NCI-H1092 (cell line): ENCODE data around the gene MYO10.
A peak's percentile ranks its signal among the peaks of the same experiment; 100 is the strongest.

ENCODE experiments used
- DNase-seq: peaks from one replicate; lab custom pipeline; 2025; lab: John Stamatoyannopoulos, UW

Gene MYO10

GRCh38 chr5:16943846-16944678, 8.0 kb upstream of the MYO10 start:
- no peak for DNase-seq

- DNase-seq, result no peak
Measured at GRCh38 chr5:16937503-16938161, 1.5 kb upstream of the MYO10 start.

- no peak for DNase-seq
Measured at GRCh38 chr5:16936989-16937438, 926 bp upstream of the MYO10 start.

- peak; percentile 42 for DNase-seq
Measured at GRCh38 chr5:16935231-16936149, 598 bp downstream of the MYO10 start.

- DNase-seq, result no peak
Measured at GRCh38 chr5:16934677-16935153, 1.4 kb downstream of the MYO10 start.

- DNase-seq, result no peak
Measured at GRCh38 chr5:16934123-16934522, 2.0 kb downstream of the MYO10 start.

- DNase-seq, result no peak
Measured at GRCh38 chr5:16933337-16933736, 2.8 kb downstream of the MYO10 start.

- DNase-seq, result no peak
Measured at GRCh38 chr5:16932401-16932800, 3.7 kb downstream of the MYO10 start.

- peak; percentile 79 for DNase-seq
Measured at GRCh38 chr5:16931334-16932110, 4.6 kb downstream of the MYO10 start.

GRCh38 chr5:16930496-16930895, 5.6 kb downstream of the MYO10 start:
- DNase-seq, result no peak

- no peak for DNase-seq
Measured at GRCh38 chr5:16929831-16930230, 6.3 kb downstream of the MYO10 start.

- DNase-seq, result no peak
Measured at GRCh38 chr5:16929347-16929746, 6.7 kb downstream of the MYO10 start.

- DNase-seq, result no peak
Measured at GRCh38 chr5:16927613-16928012, 8.5 kb downstream of the MYO10 start.

- no peak for DNase-seq
Measured at GRCh38 chr5:16926417-16926816, 9.7 kb downstream of the MYO10 start.

GRCh38 chr5:16924206-16924605, 11.9 kb downstream of the MYO10 start:
- no peak for DNase-seq

- no peak for DNase-seq
Measured at GRCh38 chr5:16922430-16922829, 13.7 kb downstream of the MYO10 start.

- DNase-seq, result no peak
Measured at GRCh38 chr5:16921211-16921610, 14.9 kb downstream of the MYO10 start.

- no peak for DNase-seq
Measured at GRCh38 chr5:16920109-16920816, 15.8 kb downstream of the MYO10 start.

- no peak for DNase-seq
Measured at GRCh38 chr5:16918891-16919671, 17.0 kb downstream of the MYO10 start.

- no peak for DNase-seq
Measured at GRCh38 chr5:16918156-16918555, 17.9 kb downstream of the MYO10 start.
